ENCODE data around the gene GNL2.
"Not testable (repeated sequence)": the region's sequence is repeated elsewhere in the genome, so short reads cannot be mapped to it uniquely, and the experiment has no call there.

The GNL2 gene

GRCh38 chr1:37599940-37600339 is 4.2 kb upstream of the GNL2 start:
- no peak overlapping the region for H3K4me3 ChIP-seq (ENCODE audit: control insufficient read depth, low read depth, low read length)
- TF ChIP-seq CTCF (IDR thresholded peaks at IDR 0.05; ENCODE audit: control insufficient read depth, insufficient read depth, low read depth, low read length, missing control alignments) = no peak
- DNase-seq (ENCODE audit: low read depth) = no peak

GRCh38 chr1:37596182-37596667 is 488 bp upstream of the GNL2 start:
- no peak for DNase-seq (ENCODE audit: low read depth)
- peak overlapping the region; percentile 94 for H3K4me3 ChIP-seq (ENCODE audit: control insufficient read depth, low read depth, low read length)
- no peak for TF ChIP-seq CTCF (IDR thresholded peaks at IDR 0.05; ENCODE audit: control insufficient read depth, insufficient read depth, low read depth, low read length, missing control alignments)

- no peak for TF ChIP-seq CTCF (IDR thresholded peaks at IDR 0.05; ENCODE audit: control insufficient read depth, insufficient read depth, low read depth, low read length, missing control alignments)
- H3K4me3 ChIP-seq (ENCODE audit: control insufficient read depth, low read depth, low read length) = no peak overlapping the region
- DNase-seq (ENCODE audit: low read depth) = no peak
Observed at GRCh38 chr1:37593726-37594125, 2.0 kb downstream of the GNL2 start.

- H3K4me3 ChIP-seq (ENCODE audit: control insufficient read depth, low read depth, low read length) = no peak overlapping the region
- no peak for TF ChIP-seq CTCF (IDR thresholded peaks at IDR 0.05; ENCODE audit: control insufficient read depth, insufficient read depth, low read depth, low read length, missing control alignments)
- DNase-seq (ENCODE audit: low read depth) = no peak
Observed at GRCh38 chr1:37588939-37589338, 6.8 kb downstream of the GNL2 start.

GRCh38 chr1:37584544-37584943 is 11.2 kb downstream of the GNL2 start:
- DNase-seq (ENCODE audit: low read depth); H3K4me3 ChIP-seq (ENCODE audit: control insufficient read depth, low read depth, low read length): not testable (repeated sequence)

GRCh38 chr1:37575692-37576091 is 20.0 kb downstream of the GNL2 start:
- no peak overlapping the region for H3K4me3 ChIP-seq (ENCODE audit: control insufficient read depth, low read depth, low read length)
- no peak for DNase-seq (ENCODE audit: low read depth)
- no peak for TF ChIP-seq CTCF (IDR thresholded peaks at IDR 0.05; ENCODE audit: control insufficient read depth, insufficient read depth, low read depth, low read length, missing control alignments)

- TF ChIP-seq CTCF (IDR thresholded peaks at IDR 0.05; ENCODE audit: control insufficient read depth, insufficient read depth, low read depth, low read length, missing control alignments) = no peak
- no peak overlapping the region for H3K4me3 ChIP-seq (ENCODE audit: control insufficient read depth, low read depth, low read length)
- peak; percentile 71 for DNase-seq (ENCODE audit: low read depth)
Observed at GRCh38 chr1:37574834-37575480, 20.8 kb downstream of the GNL2 start.

Measured in AG09309 (cell line).